HG03571 (cell line): Measurements from ENCODE around the gene ALCAM.

Experiments
- ATAC-seq: cut with Tn5 transposase; IDR thresholded peaks from one replicate; pipeline ENCODE4 v1.9.1; 2021; ENCODE audit not compliant: unreplicated experiment

The ALCAM gene

DNA sequence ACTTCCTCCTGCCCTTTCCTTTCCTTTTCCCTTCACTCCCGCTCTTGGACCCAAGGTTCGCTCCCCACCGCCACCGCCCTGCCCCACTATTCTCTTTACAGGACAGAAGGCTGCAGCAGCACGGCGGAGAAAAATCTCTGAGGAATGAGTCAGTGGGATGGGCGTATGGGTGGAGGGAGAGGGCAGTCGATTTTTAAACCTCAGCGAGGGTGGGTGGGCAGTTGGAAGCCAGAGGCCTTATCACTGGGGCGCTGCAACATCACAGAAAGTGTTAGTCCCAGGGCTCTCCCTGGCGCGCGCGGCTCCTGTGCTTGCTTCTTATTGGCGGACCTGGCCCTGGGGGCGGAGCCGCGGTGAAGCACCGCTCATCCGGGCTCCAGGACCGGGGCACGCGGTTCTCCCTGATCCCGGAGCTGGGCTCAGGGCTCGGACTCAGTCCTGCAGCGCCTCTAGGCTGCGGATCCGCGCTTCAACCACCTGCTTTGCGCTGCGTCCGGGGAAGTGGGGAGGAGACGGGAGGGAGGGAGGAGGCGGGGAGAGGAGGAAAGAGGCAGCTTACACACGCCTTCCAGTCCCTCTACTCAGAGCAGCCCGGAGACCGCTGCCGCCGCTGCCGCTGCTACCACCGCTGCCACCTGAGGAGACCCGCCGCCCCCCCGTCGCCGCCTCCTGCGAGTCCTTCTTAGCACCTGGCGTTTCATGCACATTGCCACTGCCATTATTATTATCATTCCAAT lies at the start of gene ALCAM:
ALCAM (plus strand) TSS at position 584 of the 737 bp plus-strand sequence.
- ATAC-seq, result peak; percentile 54

DNA sequence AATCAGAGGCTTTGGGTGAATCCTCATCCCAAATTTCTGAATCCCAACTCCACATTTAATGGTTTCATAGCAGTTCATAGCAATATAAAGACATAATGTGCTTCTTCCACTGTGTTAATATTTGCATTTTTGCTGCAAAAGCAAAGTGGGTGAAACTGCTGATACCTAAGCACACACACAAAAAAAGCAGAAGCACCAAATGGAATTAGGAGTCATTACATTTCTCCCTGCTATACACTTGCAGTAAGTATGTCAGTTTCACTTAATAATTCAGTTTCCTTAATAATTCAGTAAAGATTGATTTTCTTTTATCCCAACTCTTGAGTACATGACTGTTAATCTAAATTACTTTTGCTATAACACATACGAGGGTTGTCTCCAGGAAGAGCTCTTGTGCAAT lies 48.9 kb upstream of the ALCAM start:
- no peak for ATAC-seq

DNA sequence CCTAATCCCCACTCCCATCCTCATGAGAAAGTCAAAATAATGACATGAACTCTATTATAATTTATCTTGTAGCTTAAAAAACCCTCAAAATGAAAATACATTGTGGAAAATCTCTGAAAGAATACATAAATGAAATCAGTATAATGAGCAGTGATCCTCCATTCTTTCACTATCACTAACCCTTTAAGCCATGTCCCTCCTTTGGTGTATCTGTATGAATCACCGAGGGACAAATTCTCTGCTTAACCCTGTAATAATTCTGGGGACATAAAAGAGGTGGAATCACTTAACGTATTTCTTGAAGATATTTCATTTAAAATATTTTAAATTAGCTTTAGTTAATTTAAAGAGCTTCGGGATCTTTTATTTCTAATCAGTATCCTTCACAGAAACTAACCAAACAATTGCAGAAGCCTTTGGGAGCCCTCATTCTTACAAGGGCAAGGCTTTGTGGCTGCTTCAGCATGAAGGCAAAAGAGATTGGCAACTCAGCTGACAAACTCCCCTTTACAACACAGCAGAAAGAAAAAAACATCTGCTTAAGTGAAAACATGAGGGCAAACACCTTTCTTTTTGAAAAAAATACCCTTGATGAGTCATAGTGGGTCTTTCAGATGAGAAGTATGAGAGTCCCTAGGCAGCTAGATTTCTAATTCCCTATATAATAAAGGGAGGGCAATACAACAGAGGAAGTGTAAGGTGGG lies 44.0 kb upstream of the ALCAM start:
- ATAC-seq, result peak; percentile 88

GRCh38 chr3:105323274-105323599 lies 43.5 kb upstream of the ALCAM start:
- no peak for ATAC-seq

DNA sequence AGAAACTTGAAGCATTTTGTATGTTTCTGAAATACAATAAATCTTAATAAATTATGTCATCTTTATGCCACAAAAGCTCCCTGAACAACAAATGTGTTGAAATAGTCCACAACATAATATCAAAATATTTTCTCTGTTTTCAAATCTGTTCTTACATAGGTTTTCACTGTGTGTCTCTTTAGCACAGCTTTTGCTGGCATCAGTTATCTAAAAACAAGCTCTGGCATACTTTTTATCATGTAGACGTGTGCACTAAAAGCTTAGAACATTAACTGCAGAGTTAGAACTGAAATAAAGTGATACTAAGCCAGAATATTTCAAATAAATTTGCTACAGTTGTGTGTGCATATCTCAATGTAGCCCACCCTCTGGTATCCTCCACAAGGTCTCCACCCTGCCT lies 41.8 kb upstream of the ALCAM start:
- no peak for ATAC-seq

DNA sequence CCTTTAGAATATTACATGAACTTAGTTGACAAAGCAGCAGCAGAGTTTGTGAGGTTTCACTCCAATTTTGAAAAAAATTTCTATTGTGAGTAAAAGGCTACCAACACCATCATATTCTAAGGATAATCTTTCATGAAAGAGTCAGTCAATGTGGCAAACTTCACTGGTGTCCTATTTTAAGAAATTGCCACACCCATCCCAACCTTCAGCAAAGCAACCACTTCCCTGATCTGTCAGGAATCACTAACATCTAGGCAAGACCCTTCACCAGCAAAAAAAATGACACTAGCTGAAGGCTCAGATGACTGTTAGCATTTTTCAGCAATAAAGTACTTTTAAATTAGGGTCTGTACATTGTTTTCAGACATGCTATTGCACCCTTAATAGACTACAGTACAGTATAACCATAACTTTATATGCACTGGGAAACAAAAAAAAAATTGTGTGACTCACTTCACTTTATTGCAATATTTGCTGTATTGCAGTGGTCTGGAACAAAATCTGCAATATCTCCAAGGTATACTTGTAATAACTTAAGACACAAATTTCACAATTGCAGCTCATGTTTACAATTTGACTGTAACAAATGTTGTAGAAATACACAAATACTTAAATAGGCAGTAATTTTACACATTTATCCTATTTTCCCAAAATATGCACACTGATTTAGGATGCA lies 38.9 kb upstream of the ALCAM start:
- no peak for ATAC-seq

DNA sequence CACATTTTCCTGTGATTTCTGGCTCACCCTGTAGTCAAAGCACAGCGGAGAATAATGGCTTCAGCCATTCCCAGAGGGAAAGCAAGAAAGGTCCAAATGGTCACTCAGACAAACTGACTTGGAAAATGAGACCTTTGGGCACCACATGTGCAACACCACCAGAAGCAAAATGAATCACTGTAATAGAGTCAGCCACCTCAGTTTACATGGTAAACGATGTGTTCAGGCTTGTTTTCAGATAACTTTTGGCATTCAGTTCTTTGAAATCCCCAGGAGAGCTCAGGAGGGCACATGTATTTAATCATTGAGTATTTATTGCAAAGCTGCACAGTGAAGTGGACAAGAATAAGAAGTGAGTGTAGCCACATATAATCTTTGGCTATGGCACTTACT lies 38.4 kb upstream of the ALCAM start:
- ATAC-seq, result no peak

GRCh38 chr3:105332961-105333360 lies 33.7 kb upstream of the ALCAM start:
- no peak for ATAC-seq

- no peak for ATAC-seq
Observed at GRCh38 chr3:105334138-105334882, 32.4 kb upstream of the ALCAM start.

GRCh38 chr3:105339946-105340345 lies 26.8 kb upstream of the ALCAM start:
- ATAC-seq, result no peak

DNA sequence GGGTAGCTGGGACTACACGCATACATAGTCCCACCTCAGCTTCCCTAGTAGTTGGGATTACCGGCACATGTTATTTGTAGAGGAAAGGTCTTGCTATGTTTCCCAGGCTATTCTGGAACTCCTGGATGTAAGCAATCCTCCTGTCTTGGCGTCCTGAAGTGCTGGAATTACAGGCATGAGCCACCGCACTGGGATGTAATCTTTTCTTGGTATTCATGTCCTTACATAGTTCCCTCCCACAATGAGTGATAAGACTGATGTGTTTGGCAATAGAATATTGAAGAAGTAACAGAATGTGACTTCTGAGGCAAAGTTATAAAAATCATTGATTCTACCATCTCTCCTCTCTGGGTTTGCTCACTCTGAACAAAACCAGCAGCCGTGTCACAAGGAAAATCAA lies 22.7 kb upstream of the ALCAM start:
- ATAC-seq, result no peak

- ATAC-seq, result no peak
Observed at GRCh38 chr3:105345156-105345555, 21.6 kb upstream of the ALCAM start.

GRCh38 chr3:105347625-105348302 lies 18.9 kb upstream of the ALCAM start:
- no peak for ATAC-seq

DNA sequence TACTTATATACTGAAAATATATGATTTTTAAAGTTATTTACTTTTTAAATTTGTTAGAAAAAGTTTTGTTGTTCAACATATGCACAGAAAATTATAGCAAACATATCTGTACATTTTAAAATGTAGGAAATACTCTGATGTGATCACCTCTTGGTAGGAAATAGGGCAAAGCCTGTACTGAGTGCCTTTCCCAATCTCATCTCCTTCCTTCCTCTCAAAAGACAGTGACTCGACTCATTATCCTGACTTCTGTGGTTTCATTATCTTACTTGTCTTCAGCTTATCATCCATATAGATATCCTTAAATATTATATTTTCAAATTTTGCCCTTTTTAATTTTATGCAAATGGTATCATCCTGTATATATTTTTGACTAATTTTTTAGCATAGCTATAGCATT lies 18.4 kb upstream of the ALCAM start:
- ATAC-seq, result no peak

DNA sequence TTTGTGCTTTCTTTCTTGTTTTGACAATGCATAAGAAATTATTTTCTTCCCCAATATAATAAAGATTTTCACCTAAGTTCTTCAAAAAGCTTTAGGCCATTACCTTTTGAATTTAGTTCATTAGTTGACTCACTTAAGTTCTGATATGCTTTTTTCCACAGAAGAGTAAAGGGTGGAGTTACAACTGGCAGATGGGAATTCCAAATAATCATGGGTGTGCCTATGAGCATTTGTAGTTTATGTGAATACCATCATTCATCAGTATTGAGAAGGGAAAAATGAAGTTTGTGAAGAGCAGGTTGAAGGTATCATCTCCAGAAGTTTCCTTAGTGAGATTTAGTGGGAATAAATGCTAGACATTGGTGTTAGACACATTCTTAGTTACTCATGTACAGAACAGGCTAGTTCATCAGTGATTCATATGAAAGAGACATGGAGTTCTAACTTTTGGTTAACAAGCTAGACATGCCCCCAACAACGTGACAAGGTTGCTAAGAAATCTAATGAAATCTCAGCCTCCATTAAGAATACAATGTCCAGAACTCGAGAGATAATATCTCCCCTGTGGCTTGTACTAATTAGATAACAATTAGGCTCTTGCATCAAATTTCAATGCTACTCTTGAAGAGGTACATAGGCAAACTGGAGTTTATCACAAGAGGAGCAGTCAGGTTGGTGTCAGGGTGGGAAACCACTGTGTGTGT lies 16.9 kb upstream of the ALCAM start:
- no peak for ATAC-seq

DNA sequence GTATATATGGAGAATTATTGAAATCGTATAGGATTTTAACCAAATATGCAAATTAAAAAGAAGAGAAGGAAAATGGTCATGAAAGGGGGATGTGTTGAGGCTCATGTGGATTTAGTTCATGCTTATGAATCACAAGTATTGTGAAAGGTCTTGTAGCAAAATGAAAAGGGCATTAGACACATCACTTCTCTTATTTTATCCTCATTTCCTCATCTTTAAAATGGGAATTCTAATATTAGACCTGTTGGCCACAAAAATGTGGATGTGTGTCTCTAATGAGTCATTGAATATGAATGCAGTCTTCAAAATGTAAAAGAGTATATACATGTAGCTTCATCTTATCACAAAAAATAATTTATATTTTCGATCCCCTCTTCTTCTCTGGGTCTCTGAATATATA lies 14.9 kb upstream of the ALCAM start:
- no peak for ATAC-seq

DNA sequence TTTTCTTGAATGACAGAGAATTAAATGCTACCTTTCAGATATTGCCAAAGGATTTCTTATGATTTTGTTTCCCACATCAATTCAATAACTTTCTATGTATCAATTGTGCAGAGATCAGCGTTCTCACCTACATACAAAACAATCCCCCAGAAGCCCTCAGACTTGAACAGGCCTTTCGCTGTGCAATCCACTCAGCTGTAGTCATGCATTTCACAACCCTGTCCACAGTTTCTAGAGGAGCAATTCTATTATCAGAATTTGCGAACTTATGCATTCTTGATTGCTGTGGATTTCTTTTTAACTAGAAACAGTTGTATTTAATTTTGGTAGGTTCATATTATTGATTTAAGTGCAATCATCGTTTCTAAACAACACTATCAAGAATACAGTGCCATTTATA lies 13.7 kb upstream of the ALCAM start:
- ATAC-seq, result no peak

GRCh38 chr3:105353485-105354161 lies 13.1 kb upstream of the ALCAM start:
- no peak for ATAC-seq

- no peak for ATAC-seq
Observed at GRCh38 chr3:105354429-105354828, 12.3 kb upstream of the ALCAM start.
